Measurements from ENCODE around the gene PITRM1. TPM values are rescaled to one million over a fixed set of nuclear protein-coding genes. Genes with fewer than 3 reads are reported as not detected.
A peak's percentile ranks its signal among the peaks of the same experiment; 100 is the strongest.

Gene PITRM1
- total RNA-seq, 6 donors from 2014 or later, result 63.4 to 216 (median 77.5) TPM

- Histone ChIP-seq H3K27ac (no peak overlapping the region), H3K36me3 (peaks cover 60 to 100% (median 88%) of the 10 kb centered on the region in 4 donors), H3K9me3 (no peaks in the 10 kb centered on the region), H3K27me3 (no peaks in the 10 kb centered on the region), H3K4me3 (no peak overlapping the region), H3K4me1 (no peaks in the 10 kb centered on the region)
- ATAC-seq (ENCODE audit: low FRiP score in 2 of 2) (no peak), DNase-seq (no peak)
- WGBS, 2 donors, result 89 to 91% methylated on average over 9 to 13 of the region's 13 CpGs
- TF ChIP-seq CTCF (IDR thresholded peaks at IDR 0.05) (no peak), POLR2A (IDR thresholded peaks at IDR 0.05) (no peak), EP300 (IDR thresholded peaks at IDR 0.05) (no peak), POLR2AphosphoS5 (IDR thresholded peaks at IDR 0.05) (no peak)
These were observed 22.2 kb downstream of the PITRM1 start for GRCh38 chr10:3150366-3150765.

GRCh38 chr10:3149918-3150317, 22.7 kb downstream of the PITRM1 start:
- no peaks in the 10 kb centered on the region for H3K9me3 ChIP-seq
- ATAC-seq (ENCODE audit: low FRiP score in 2 of 2) (no peak), DNase-seq (no peak)
- H3K4me1 ChIP-seq, result no peaks in the 10 kb centered on the region
- H3K27ac ChIP-seq, result no peak overlapping the region
- no peak overlapping the region for H3K4me3 ChIP-seq
- H3K27me3 ChIP-seq, result no peaks in the 10 kb centered on the region
- 79 to 84% methylated on average over 11 of the region's 11 CpGs for WGBS, 2 donors
- H3K36me3 ChIP-seq, result peaks cover 60 to 100% (median 88%) of the 10 kb centered on the region in 4 donors
- TF ChIP-seq POLR2A (IDR thresholded peaks at IDR 0.05) (no peak), POLR2AphosphoS5 (IDR thresholded peaks at IDR 0.05) (no peak), EP300 (IDR thresholded peaks at IDR 0.05) (no peak), CTCF (IDR thresholded peaks at IDR 0.05) (no peak)

DNA sequence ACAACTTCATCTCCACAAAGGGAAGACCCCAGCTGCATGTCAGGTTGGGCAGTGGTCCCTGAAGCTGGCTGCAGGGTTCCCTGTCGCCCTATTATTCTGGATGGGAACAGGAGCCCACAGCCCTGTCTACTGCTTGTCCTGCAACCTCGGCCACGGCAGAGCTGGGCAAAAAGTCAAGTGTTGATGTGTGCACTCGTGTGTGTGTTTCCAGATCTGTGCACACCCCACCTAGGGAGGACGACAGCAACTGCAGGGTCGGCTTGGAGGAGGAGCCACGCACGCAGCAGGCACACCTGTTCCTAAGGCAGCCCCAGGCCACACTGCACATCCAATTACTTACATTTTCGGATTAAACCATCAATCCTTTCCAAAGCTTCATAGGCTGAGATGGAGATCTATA, 23.6 kb downstream of the PITRM1 start:
- ATAC-seq (ENCODE audit: low FRiP score in 2 of 2), result no peak
- DNase-seq, result no peak
- TF ChIP-seq POLR2AphosphoS5 (IDR thresholded peaks at IDR 0.05), result no peak

GRCh38 chr10:3148041-3148440, 24.5 kb downstream of the PITRM1 start:
- peaks cover 56 to 100% (median 91%) of the 10 kb centered on the region in 4 donors for H3K36me3 ChIP-seq
- WGBS, 2 donors, result 88 to 94% methylated on average over 17 of the region's 17 CpGs

More for the DNA sequence above, 23.6 kb downstream of the PITRM1 start:
- Histone ChIP-seq H3K4me1 (no peaks in the 10 kb centered on the region), H3K27ac (no peak overlapping the region), H3K9me3 (no peaks in the 10 kb centered on the region), H3K27me3 (no peaks in the 10 kb centered on the region), H3K4me3 (no peak overlapping the region), H3K36me3 (peaks cover 53 to 100% (median 87%) of the 10 kb centered on the region in 4 donors)
- 84 to 89% methylated on average over 5 to 9 of the region's 9 CpGs for WGBS, 2 donors

DNA sequence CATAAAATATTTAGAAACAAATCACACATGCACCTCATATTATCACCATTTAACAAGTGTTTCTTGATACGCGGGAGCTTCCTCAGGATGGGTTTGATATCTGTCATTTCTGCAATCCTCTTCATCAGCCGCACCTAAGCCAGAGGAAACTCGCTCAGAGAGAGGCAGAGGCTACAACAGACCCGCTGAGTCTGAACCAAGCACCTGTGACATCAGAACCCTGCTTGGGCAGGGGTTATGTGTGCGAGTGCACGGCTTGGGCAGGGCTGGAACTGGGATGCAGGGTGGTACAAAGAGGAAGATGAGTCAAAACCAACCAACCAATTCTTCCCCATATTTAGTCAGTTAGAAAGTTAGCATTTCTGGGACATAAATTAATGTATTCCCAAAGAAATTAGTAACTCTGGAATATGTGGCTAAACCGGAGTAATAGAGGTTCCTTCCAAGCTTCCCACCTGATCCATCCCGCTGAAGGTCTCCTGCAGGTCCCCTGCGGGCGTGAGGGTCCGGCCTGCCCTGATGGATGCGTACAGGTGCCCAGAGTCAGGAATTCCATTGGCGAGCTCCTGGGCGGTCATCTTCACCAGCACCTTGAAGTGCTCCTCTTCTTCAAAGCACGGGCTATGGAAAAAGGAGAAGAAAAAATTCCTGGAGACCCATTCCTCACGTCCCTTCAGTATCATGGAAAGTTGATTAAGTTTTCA, 25.3 kb downstream of the PITRM1 start:
- Histone ChIP-seq H3K4me3 (no peak overlapping the region), H3K4me1 (no peaks in the 10 kb centered on the region), H3K36me3 (peaks cover 57 to 100% (median 92%) of the 10 kb centered on the region in 4 donors), H3K9me3 (no peaks in the 10 kb centered on the region), H3K27ac (no peak overlapping the region), H3K27me3 (no peaks in the 10 kb centered on the region)
- peak in 1 of 2 donors; percentile 69 for DNase-seq
- TF ChIP-seq POLR2AphosphoS5 (IDR thresholded peaks at IDR 0.05) (no peak), POLR2A (IDR thresholded peaks at IDR 0.05) (no peak), EP300 (IDR thresholded peaks at IDR 0.05) (no peak), CTCF (IDR thresholded peaks at IDR 0.05) (no peak)
- ATAC-seq (ENCODE audit: low FRiP score in 2 of 2), result no peak
- 90 to 94% methylated on average over 16 to 17 of the region's 17 CpGs for WGBS, 2 donors

More at GRCh38 chr10:3148041-3148440, 24.5 kb downstream of the PITRM1 start:
- DNase-seq, result no peak
- Histone ChIP-seq H3K4me1 (no peaks in the 10 kb centered on the region), H3K4me3 (no peak overlapping the region), H3K9me3 (no peaks in the 10 kb centered on the region), H3K27me3 (no peaks in the 10 kb centered on the region), H3K27ac (no peak overlapping the region)
- no peak for ATAC-seq (ENCODE audit: low FRiP score in 2 of 2)
- TF ChIP-seq EP300 (IDR thresholded peaks at IDR 0.05) (no peak), CTCF (IDR thresholded peaks at IDR 0.05) (no peak), POLR2AphosphoS5 (IDR thresholded peaks at IDR 0.05) (no peak), POLR2A (IDR thresholded peaks at IDR 0.05) (no peak)

Data from upper lobe of left lung (tissue), 6 donors.